GM21825 (cell line): ENCODE measurements around the gene USF3.
"Not testable (repeated sequence)": the region's sequence is repeated elsewhere in the genome, so short reads cannot be mapped to it uniquely, and the experiment has no call there.

ENCODE experiments used
- ATAC-seq: cut with Tn5 transposase; IDR thresholded peaks from one replicate; pipeline ENCODE4 v1.9.1; 2021; ENCODE audit warnings: mild to moderate bottlenecking, moderate library complexity; ENCODE audit not compliant: unreplicated experiment

The USF3 gene

GRCh38 chr3:113654851-113655250, 41.6 kb downstream of the USF3 start:
- ATAC-seq = no peak

GRCh38 chr3:113654310-113654709, 42.1 kb downstream of the USF3 start:
- ATAC-seq = no peak

GRCh38 chr3:113649174-113649845, 47.1 kb downstream of the USF3 start:
- ATAC-seq = no peak

DNA sequence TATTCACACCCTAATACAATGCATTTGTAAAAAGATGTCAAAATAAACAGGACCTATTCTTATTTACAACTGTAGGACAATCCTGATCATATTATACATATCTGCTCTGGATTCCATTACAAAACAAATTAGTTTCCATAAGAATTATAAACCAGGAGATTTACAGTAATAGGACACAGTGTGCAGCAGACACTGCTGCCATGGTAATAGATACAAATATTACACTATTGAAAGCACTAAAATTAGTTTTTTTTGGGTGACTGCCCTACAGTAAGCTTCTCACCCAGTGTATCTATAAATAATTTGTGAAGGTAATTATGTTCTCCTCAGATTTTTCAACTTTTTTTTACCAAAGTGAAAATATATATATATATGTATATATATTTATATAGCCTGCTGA, 47.9 kb downstream of the USF3 start:
- ATAC-seq = no peak

DNA sequence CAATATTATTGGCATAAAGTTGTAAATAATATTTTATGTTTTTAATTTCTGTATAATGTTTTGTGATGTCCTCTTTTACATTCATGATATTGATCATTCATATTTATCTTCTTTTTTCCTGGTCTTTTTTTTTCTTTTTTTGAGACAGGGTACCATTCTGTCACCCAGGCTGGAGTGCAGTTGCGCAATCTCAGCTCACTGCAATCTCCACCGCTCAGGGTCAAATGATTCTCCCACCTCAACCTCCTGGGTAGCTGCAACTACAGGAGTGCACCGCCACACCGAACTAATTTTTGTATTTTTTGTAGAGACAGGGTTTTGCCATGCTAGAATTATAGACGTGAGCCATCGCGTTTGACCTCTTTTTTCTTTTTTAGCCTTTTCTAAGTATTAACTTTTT, 52.9 kb downstream of the USF3 start:
- no peak for ATAC-seq

- ATAC-seq = no peak
These were observed 57.5 kb downstream of the USF3 start for GRCh38 chr3:113638910-113639309.

- no peak for ATAC-seq
These were observed 58.7 kb downstream of the USF3 start for GRCh38 chr3:113637756-113638155.

DNA sequence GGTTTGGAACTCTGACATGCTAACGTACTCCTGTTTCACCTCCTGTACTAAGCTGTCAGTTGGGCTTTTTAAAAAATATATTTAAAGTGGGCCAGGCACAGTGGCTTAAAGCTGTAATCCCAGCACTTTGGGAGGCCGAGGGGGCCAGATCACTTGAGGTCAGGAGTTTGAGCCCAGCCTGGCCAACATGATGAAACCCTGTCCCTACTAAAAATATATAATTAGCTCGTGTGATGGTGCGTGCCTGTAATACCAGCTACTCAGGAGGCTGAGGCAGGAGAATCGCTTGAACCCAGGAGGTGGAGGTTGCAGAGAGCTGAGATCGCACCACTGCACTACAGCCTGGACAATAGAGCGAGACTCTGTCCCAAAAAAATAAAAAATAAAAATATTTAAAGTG, 60.4 kb downstream of the USF3 start:
- not testable (repeated sequence) for ATAC-seq

GRCh38 chr3:113634782-113635474, 61.5 kb downstream of the USF3 start:
- ATAC-seq = no peak

DNA sequence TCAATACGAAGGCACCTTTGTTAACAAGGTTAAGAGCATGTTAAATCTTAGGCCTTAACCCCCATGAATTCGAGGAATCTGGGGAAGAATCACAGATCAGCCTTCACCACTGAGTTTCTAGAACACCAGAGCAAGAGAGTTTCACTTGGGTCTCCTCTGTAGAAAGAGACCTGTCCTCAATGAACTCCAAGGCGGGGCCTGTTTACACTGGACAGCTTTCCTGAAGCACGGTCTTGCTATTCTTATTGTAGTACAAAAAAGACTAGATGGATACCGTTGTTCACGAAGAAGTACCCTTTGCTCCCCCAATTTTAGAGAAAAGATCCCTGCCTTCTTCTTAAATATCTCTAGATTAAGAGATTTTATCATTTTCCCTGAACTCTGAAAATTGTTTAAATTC, 64.9 kb downstream of the USF3 start:
- no peak for ATAC-seq

- ATAC-seq = no peak
These were observed 65.4 kb downstream of the USF3 start for GRCh38 chr3:113630956-113631542.

GRCh38 chr3:113629584-113630421, 66.6 kb downstream of the USF3 start:
- no peak for ATAC-seq

DNA sequence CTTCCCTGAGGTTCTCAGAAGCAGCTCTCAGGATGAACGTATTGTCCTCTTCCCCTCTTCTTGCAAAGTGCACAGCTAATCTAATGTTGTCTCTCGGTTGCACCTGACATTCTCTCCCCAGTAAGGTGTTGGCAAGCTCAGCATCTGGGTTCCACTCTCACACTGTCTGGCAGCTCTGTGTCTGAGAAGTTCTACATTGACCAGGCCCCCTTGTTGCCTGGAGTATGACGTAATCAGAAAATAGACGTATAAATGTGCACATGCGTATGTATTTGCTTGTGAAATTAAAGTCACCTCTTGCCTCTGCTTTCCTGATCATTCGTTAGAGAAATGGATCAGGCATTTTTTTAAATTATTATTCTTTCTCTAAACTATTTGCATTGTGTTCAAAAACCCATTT, 67.7 kb downstream of the USF3 start:
- ATAC-seq = no peak

- no peak for ATAC-seq
These were observed 68.1 kb downstream of the USF3 start for GRCh38 chr3:113628316-113628715.

GRCh38 chr3:113626503-113627371, 69.7 kb downstream of the USF3 start:
- peak; percentile 51 for ATAC-seq

GRCh38 chr3:113625834-113626233, 70.6 kb downstream of the USF3 start:
- ATAC-seq = no peak

GRCh38 chr3:113623811-113624210, 72.6 kb downstream of the USF3 start:
- ATAC-seq = no peak

GRCh38 chr3:113623324-113623723, 73.1 kb downstream of the USF3 start:
- no peak for ATAC-seq

GRCh38 chr3:113620091-113620490, 76.4 kb downstream of the USF3 start:
- ATAC-seq = no peak

GRCh38 chr3:113617726-113618125, 78.7 kb downstream of the USF3 start:
- no peak for ATAC-seq
